ENCODE measurements around the gene TOX2. TPM values are rescaled to one million over a fixed set of nuclear protein-coding genes. Genes with fewer than 3 reads are reported as not detected.
A peak's percentile ranks its signal among the peaks of the same experiment; 100 is the strongest.

Gene TOX2
- total RNA-seq, 1 donor from 2014 or later, result 4.7 TPM

- DNase-seq (ENCODE audit: extremely low spot score, unreplicated experiment), result no peak
- Mint-ChIP-seq H3K9me3 (no peaks in the 10 kb centered on the region), H3K27me3 (peaks cover 9% of the 10 kb centered on the region), H3K4me1 (ENCODE audit: unreplicated experiment) (no peaks in the 10 kb centered on the region), H3K4me3 (no peak overlapping the region), H3K27ac (no peak overlapping the region), H3K36me3 (no peaks in the 10 kb centered on the region)
- no peak for TF ChIP-seq CTCF (conservative IDR thresholded peaks at IDR 0.05)
Observed at GRCh38 chr20:44050327-44050726, 135.7 kb downstream of the TOX2 start.

- DNase-seq (ENCODE audit: extremely low spot score, unreplicated experiment), result peak; percentile 51
- Mint-ChIP-seq H3K4me1 (ENCODE audit: unreplicated experiment) (no peaks in the 10 kb centered on the region), H3K27ac (no peak overlapping the region), H3K9me3 (no peaks in the 10 kb centered on the region), H3K36me3 (no peaks in the 10 kb centered on the region), H3K4me3 (no peak overlapping the region), H3K27me3 (peaks cover 3% of the 10 kb centered on the region)
- TF ChIP-seq CTCF (conservative IDR thresholded peaks at IDR 0.05), result no peak
Observed at GRCh38 chr20:44050925-44051660, 136.4 kb downstream of the TOX2 start.

- Mint-ChIP-seq H3K4me3 (no peak overlapping the region), H3K36me3 (no peaks in the 10 kb centered on the region), H3K27me3 (peaks cover 3% of the 10 kb centered on the region), H3K27ac (no peak overlapping the region), H3K4me1 (ENCODE audit: unreplicated experiment) (no peaks in the 10 kb centered on the region), H3K9me3 (no peaks in the 10 kb centered on the region)
- peak; percentile 49 for DNase-seq (ENCODE audit: extremely low spot score, unreplicated experiment)
- no peak for TF ChIP-seq CTCF (conservative IDR thresholded peaks at IDR 0.05)
Observed at GRCh38 chr20:44051661-44052000, 137.0 kb downstream of the TOX2 start.

- H3K27ac Mint-ChIP-seq, result no peak overlapping the region
- peak; percentile 31 for DNase-seq (ENCODE audit: extremely low spot score, unreplicated experiment)
- no peaks in the 10 kb centered on the region for H3K9me3 Mint-ChIP-seq
- H3K27me3 Mint-ChIP-seq, result peaks cover 3% of the 10 kb centered on the region
- no peak for TF ChIP-seq CTCF (conservative IDR thresholded peaks at IDR 0.05)
- no peaks in the 10 kb centered on the region for H3K4me1 Mint-ChIP-seq (ENCODE audit: unreplicated experiment)
- H3K36me3 Mint-ChIP-seq, result no peaks in the 10 kb centered on the region
- no peak overlapping the region for H3K4me3 Mint-ChIP-seq
Observed at GRCh38 chr20:44052166-44052565, 137.5 kb downstream of the TOX2 start.

- Mint-ChIP-seq H3K27me3 (peaks cover 3% of the 10 kb centered on the region), H3K4me3 (no peak overlapping the region), H3K27ac (no peak overlapping the region), H3K36me3 (no peaks in the 10 kb centered on the region), H3K9me3 (no peaks in the 10 kb centered on the region), H3K4me1 (ENCODE audit: unreplicated experiment) (no peaks in the 10 kb centered on the region)
- DNase-seq (ENCODE audit: extremely low spot score, unreplicated experiment), result peak; percentile 50
- no peak for TF ChIP-seq CTCF (conservative IDR thresholded peaks at IDR 0.05)
Observed at GRCh38 chr20:44053046-44053445, 138.4 kb downstream of the TOX2 start.
